H9 (cell line): ENCODE results near the gene TMEM44. TPM values are rescaled to one million over a fixed set of nuclear protein-coding genes. Genes with fewer than 3 reads are reported as not detected.

Experiments
- DNase-seq: peaks from one replicate; pipeline ENCODE4 v3.0.0-alpha.2; 2017
- H2AFZ ChIP-seq: one replicate; pipeline ENCODE4 v1.6.1; 2013; ENCODE audit warnings: mild to moderate bottlenecking, low read length, control low read depth, moderate library complexity
- H2AK5ac ChIP-seq: 2 replicates; pipeline ENCODE4 v1.6.1; 2013; ENCODE audit warnings: low read length, control low read depth, mixed read lengths; ENCODE audit not compliant: insufficient read length
- H2BK120ac ChIP-seq: one replicate; pipeline ENCODE4 v1.6.1; 2013; ENCODE audit warnings: low read depth, mild to moderate bottlenecking, low read length, control low read depth, inconsistent platforms; ENCODE audit not compliant: poor library complexity, severe bottlenecking
- H2BK12ac ChIP-seq: 2 replicates; pipeline ENCODE4 v1.6.1; 2013; ENCODE audit warnings: low read length, control low read depth, mixed read lengths, low read depth; ENCODE audit not compliant: insufficient read length
- H2BK15ac ChIP-seq: 2 replicates; pipeline ENCODE4 v1.6.1; 2013; ENCODE audit warnings: low read depth, low read length, control low read depth
- H2BK20ac ChIP-seq: one replicate; pipeline ENCODE4 v1.6.1; 2013; ENCODE audit warnings: low read depth, mild to moderate bottlenecking, low read length, control low read depth, inconsistent platforms; ENCODE audit not compliant: poor library complexity, severe bottlenecking
- H2BK5ac ChIP-seq: 2 replicates; pipeline ENCODE4 v1.6.1; 2013; ENCODE audit warnings: low read length, control low read depth, mixed read lengths; ENCODE audit not compliant: insufficient read length
- H3K14ac ChIP-seq: 2 replicates; pipeline ENCODE4 v1.6.1; 2013; ENCODE audit warnings: low read length, control low read depth; ENCODE audit not compliant: insufficient read depth
- H3K18ac ChIP-seq: 2 replicates; pipeline ENCODE4 v1.6.1; 2013; ENCODE audit warnings: low read depth, mild to moderate bottlenecking, mixed read lengths, low read length, control low read depth; ENCODE audit not compliant: insufficient read length
- H3K23ac ChIP-seq: 2 replicates; pipeline ENCODE4 v1.6.1; 2013; ENCODE audit warnings: low read length, control low read depth, mixed read lengths, low read depth; ENCODE audit not compliant: insufficient read length
- H3K23me2 ChIP-seq: 2 replicates; pipeline ENCODE4 v1.6.1; 2013; ENCODE audit warnings: low read depth, mild to moderate bottlenecking, mixed read lengths, low read length, control low read depth; ENCODE audit not compliant: insufficient read length, poor library complexity, severe bottlenecking
- H3K27ac ChIP-seq: 2 replicates; pipeline ENCODE4 v1.5.1; 2013; ENCODE audit warnings: low read length, control low read depth, mixed read lengths, low read depth; ENCODE audit not compliant: insufficient read length
- H3K27me3 ChIP-seq: 2 replicates; pipeline ENCODE4 v1.6.1; 2013; ENCODE audit warnings: low read length, control low read depth, inconsistent platforms; ENCODE audit not compliant: insufficient read depth
- H3K4ac ChIP-seq: 2 replicates; pipeline ENCODE4 v1.6.1; 2013; ENCODE audit warnings: low read depth, mild to moderate bottlenecking, control low read depth, inconsistent platforms, low read length, moderate library complexity
- H3K4me1 ChIP-seq: 2 replicates; pipeline ENCODE4 v1.6.1; 2013; ENCODE audit warnings: low read length, control low read depth, inconsistent platforms; ENCODE audit not compliant: insufficient read depth
- H3K4me2 ChIP-seq: 2 replicates; pipeline ENCODE4 v1.6.1; 2013; ENCODE audit warnings: low read length, control low read depth, mixed read lengths; ENCODE audit not compliant: insufficient read length, insufficient read depth
- H3K56ac ChIP-seq: 2 replicates; pipeline ENCODE4 v1.6.1; 2013; ENCODE audit warnings: low read depth, mild to moderate bottlenecking, mixed read lengths, low read length, control low read depth; ENCODE audit not compliant: insufficient read length
- H3K79me1 ChIP-seq: 2 replicates; pipeline ENCODE4 v1.6.1; 2013; ENCODE audit warnings: low read depth, mild to moderate bottlenecking, moderate library complexity, low read length, control low read depth, inconsistent platforms; ENCODE audit not compliant: insufficient read depth, poor library complexity, severe bottlenecking
- H3K79me2 ChIP-seq: 2 replicates; pipeline ENCODE4 v1.6.1; 2013; ENCODE audit warnings: low read length, control low read depth, inconsistent platforms; ENCODE audit not compliant: insufficient read depth
- H3K9ac ChIP-seq: 2 replicates; pipeline ENCODE4 v1.6.1; 2013; ENCODE audit warnings: low read length, control low read depth, mixed read lengths; ENCODE audit not compliant: insufficient read length; ENCODE audit errors: extremely low read depth
- H3K9me3 ChIP-seq: one replicate; pipeline ENCODE4 v1.6.1; 2013; ENCODE audit warnings: low read depth, low read length, inconsistent platforms; ENCODE audit not compliant: control insufficient read depth
- H3T11ph ChIP-seq: one replicate; pipeline ENCODE4 v1.6.1; 2013; ENCODE audit warnings: mild to moderate bottlenecking, low read length, control low read depth, inconsistent platforms
- H4K20me1 ChIP-seq: one replicate; pipeline ENCODE4 v1.6.1; 2013; ENCODE audit not compliant: control insufficient read depth, insufficient read length, insufficient read depth
- H4K5ac ChIP-seq: 2 replicates; pipeline ENCODE4 v1.6.1; 2013; ENCODE audit warnings: low read depth, mild to moderate bottlenecking, mixed read lengths, low read length, control low read depth; ENCODE audit not compliant: insufficient read length
- H4K8ac ChIP-seq: replicated peaks from 2 replicates; pipeline ENCODE4 v1.6.1; 2013; ENCODE audit warnings: low read length, control low read depth, mixed read lengths, low read depth; ENCODE audit not compliant: insufficient read length
- H4K91ac ChIP-seq: 2 replicates; pipeline ENCODE4 v1.6.1; 2013; ENCODE audit warnings: low read depth, mild to moderate bottlenecking, moderate library complexity, mixed read lengths, low read length, control low read depth; ENCODE audit not compliant: insufficient read length
- H3K27ac Mint-ChIP-seq, 3 experiments: 2 replicates in 2 of 3; 3 replicates in 1 of 3; pipeline ENCODE4 v1.8.0; 2020 to 2021; ENCODE audit warnings: mixed read lengths in 3 of 3, mild to moderate bottlenecking in 1 of 3, moderate library complexity in 1 of 3
- H3K27me3 Mint-ChIP-seq: 2 replicates; pipeline ENCODE4 v1.8.0; 2021; ENCODE audit warnings: low read depth, mild to moderate bottlenecking, moderate library complexity, mixed read lengths
- H3K36me3 Mint-ChIP-seq, 3 experiments: 2 replicates in 2 of 3; 3 replicates in 1 of 3; pipeline ENCODE4 v1.8.0; 2020 to 2021; ENCODE audit warnings: low read depth in 3 of 3, mixed read lengths in 3 of 3; ENCODE audit not compliant: insufficient read depth in 1 of 3
- H3K4me1 Mint-ChIP-seq, 2 experiments: 2 replicates each; pipeline ENCODE4 v1.8.0; 2020; ENCODE audit warnings: mixed read lengths in 2 of 2
- H3K4me3 Mint-ChIP-seq, 2 experiments: 2 replicates in 1 of 2; 3 replicates in 1 of 2; pipeline ENCODE4 v1.8.0; 2020 to 2021; ENCODE audit warnings: mild to moderate bottlenecking in 2 of 2, mixed read lengths in 2 of 2, moderate library complexity in 1 of 2
- H3K9me3 Mint-ChIP-seq, 2 experiments: 2 replicates in 1 of 2; 3 replicates in 1 of 2; pipeline ENCODE4 v1.8.0; 2020; ENCODE audit warnings: mild to moderate bottlenecking in 2 of 2, mixed read lengths in 2 of 2, moderate library complexity in 1 of 2
- CTCF ChIP-seq: fragments of 200-600 bp; sonication (generic); conservative IDR thresholded peaks from 3 replicates; pipeline ENCODE4 v1.8.0; 2021; ENCODE audit warnings: antibody characterized with exemption, mild to moderate bottlenecking
- WGBS: extraction: QIAGEN DNeasy Blood & Tissue Kit; methylation state at CpG from one replicate; pipeline ENCODE4 v1.1.7; 2013; ENCODE audit warnings: missing lambda C conversion rate, low lambda C conversion rate, mixed read lengths; ENCODE audit not compliant: insufficient read length; ENCODE audit errors: extremely low coverage; 5-methylcytosine and 5-hydroxymethylcytosine counted together
- total RNA-seq: library from RNA; stranded (reverse); gene quantifications from 2 replicates; pipeline ENCODE4 v1.2.1, GENCODE V29; 2021

TMEM44 gene
- total RNA-seq, 1 experiment from 2014 or later: 19.8 TPM

- Histone ChIP-seq H3K4ac (no peak overlapping the region), H2AFZ (no peak overlapping the region), H3K56ac (no peak overlapping the region), H2AK5ac (no peak overlapping the region), H3K23ac (no peak overlapping the region), H2BK12ac (no peak overlapping the region), H3K18ac (no peak overlapping the region), H3K23me2 (no peaks in the 10 kb centered on the region), H2BK5ac (no peak overlapping the region), H3K79me2 (no peaks in the 10 kb centered on the region), H3K9ac (no peak overlapping the region), H3K14ac (no peak overlapping the region), H2BK120ac (no peak overlapping the region), H3K27ac (no peak overlapping the region), H4K5ac (no peak overlapping the region), H4K20me1 (no peaks in the 10 kb centered on the region), H2BK20ac (no peak overlapping the region), H3K79me1 (no peaks in the 10 kb centered on the region), H3K27me3 (no peaks in the 10 kb centered on the region), H4K91ac (no peak overlapping the region), H3K9me3 (no peaks in the 10 kb centered on the region), H3K4me1 (peaks cover 8% of the 10 kb centered on the region; the same call in 1 of the 2 replicates), H2BK15ac (no peak overlapping the region), H4K8ac (no peak overlapping the region), H3T11ph (no peak overlapping the region), H3K4me2 (no peak overlapping the region)
- no peak overlapping the region for H3K4me3 Mint-ChIP-seq
- TF ChIP-seq CTCF: no peak
- peaks cover 33 to 34% of the 10 kb centered on the region in 2 experiments for H3K4me1 Mint-ChIP-seq
- H3K36me3 Mint-ChIP-seq: no peaks in the 10 kb centered on the region
- H3K27me3 Mint-ChIP-seq: peaks cover 7% of the 10 kb centered on the region; the same call in 1 of the 2 replicates
- no CpG with 5 or more reads among the region's 7 CpGs for WGBS
- no peak for DNase-seq
- H3K9me3 Mint-ChIP-seq: no peaks in the 10 kb centered on the region
- no peak overlapping the region for H3K27ac Mint-ChIP-seq
Measured at GRCh38 chr3:194560047-194560446, 73.2 kb downstream of the TMEM44 start.
